Loucy (cell line): ENCODE results near the gene RGS16.

ENCODE experiments used
- H2AFZ ChIP-seq: fragments of 200-600 bp; sonication (generic); 2 replicates; pipeline ENCODE4 v1.6.0; 2016; ENCODE audit warnings: antibody characterized with exemption, mild to moderate bottlenecking, low read length, moderate library complexity
- H3F3A ChIP-seq: fragments of 200-600 bp; 2 replicates; pipeline ENCODE4 v1.6.0; 2016; ENCODE audit warnings: antibody characterized with exemption, low read depth, mild to moderate bottlenecking
- H3K27me3 ChIP-seq: fragments of 200-600 bp; sonication (generic); 2 replicates; pipeline ENCODE4 v1.6.1; 2014; ENCODE audit warnings: low read length, mild to moderate bottlenecking; ENCODE audit not compliant: insufficient read depth, poor library complexity, severe bottlenecking
- H3K36me3 ChIP-seq: fragments of 200-600 bp; sonication (generic); 2 replicates; pipeline ENCODE4 v1.6.1; 2016; ENCODE audit warnings: low read length; ENCODE audit not compliant: insufficient read depth
- H3K4me1 ChIP-seq: fragments of 200-600 bp; sonication (generic); 2 replicates; pipeline ENCODE4 v1.5.1; 2014; ENCODE audit warnings: low read length, mild to moderate bottlenecking; ENCODE audit not compliant: insufficient read depth, poor library complexity, severe bottlenecking
- H3K4me2 ChIP-seq: fragments of 200-600 bp; sonication (generic); 2 replicates; pipeline ENCODE4 v1.6.0; 2014; ENCODE audit warnings: antibody characterized with exemption, low read length, low read depth, mild to moderate bottlenecking; ENCODE audit not compliant: poor library complexity, severe bottlenecking
- H3K4me3 ChIP-seq: fragments of 200-600 bp; sonication (generic); 2 replicates; pipeline ENCODE4 v1.5.1; 2014; ENCODE audit warnings: low read length, mild to moderate bottlenecking, mixed read lengths; ENCODE audit not compliant: poor library complexity, severe bottlenecking
- H3K79me2 ChIP-seq: fragments of 200-600 bp; sonication (generic); 2 replicates; pipeline ENCODE4 v1.6.1; 2014; ENCODE audit warnings: low read length; ENCODE audit not compliant: insufficient read depth
- H3K9ac ChIP-seq: fragments of 200-600 bp; sonication (generic); 2 replicates; pipeline ENCODE4 v1.6.0; 2014; ENCODE audit warnings: mild to moderate bottlenecking, low read depth, low read length, moderate library complexity; ENCODE audit not compliant: poor library complexity, severe bottlenecking
- H3K9me2 ChIP-seq: fragments of 200-600 bp; sonication (generic); replicated peaks from 2 replicates; pipeline ENCODE4 v1.6.1; 2016; ENCODE audit warnings: low read depth, low read length, mixed read lengths
- H3K9me3 ChIP-seq: fragments of 200-600 bp; sonication (generic); 2 replicates; pipeline ENCODE4 v1.6.1; 2014; ENCODE audit warnings: mild to moderate bottlenecking, antibody characterized with exemption, low read length, low read depth; ENCODE audit not compliant: insufficient read depth
- H4K20me1 ChIP-seq: fragments of 200-600 bp; sonication (generic); 2 replicates; pipeline ENCODE4 v1.6.0; 2014; ENCODE audit warnings: antibody characterized with exemption, low read length, mild to moderate bottlenecking; ENCODE audit not compliant: insufficient read depth, poor library complexity, severe bottlenecking
- EZH2phosphoT487 ChIP-seq: fragments of 200-600 bp; IDR thresholded peaks from 2 replicates; pipeline ENCODE4 v1.6.1; 2018; ENCODE audit warnings: antibody characterized with exemption, mild to moderate bottlenecking, moderate library complexity, borderline replicate concordance
- TF ChIP-seq, protein P1 (sequence below): fragments of 200-600 bp; sonication (generic); conservative IDR thresholded peaks from 2 replicates; pipeline ENCODE4 v1.5.1; 2014; ENCODE audit warnings: mild to moderate bottlenecking, antibody characterized with exemption, low read length

The RGS16 gene

DNA sequence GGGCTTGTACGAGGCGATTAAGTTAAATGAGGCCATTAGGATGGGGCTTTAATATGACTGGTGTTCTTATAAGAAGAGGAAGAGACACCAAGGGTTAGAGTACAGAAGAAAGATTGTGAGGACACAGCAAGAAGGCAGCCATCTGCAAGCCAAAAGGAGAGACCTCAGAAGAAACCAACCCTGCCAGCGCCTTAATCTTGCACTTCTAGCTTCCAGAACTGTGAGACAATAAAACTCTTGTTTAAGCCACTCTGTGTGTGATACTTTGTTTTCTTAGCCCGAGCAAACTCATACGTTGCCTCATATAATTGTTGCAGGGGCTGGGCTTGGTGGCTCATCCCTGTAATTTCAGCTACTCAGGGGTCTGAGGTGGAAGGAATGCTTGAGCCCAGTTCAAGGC is 33.6 kb upstream of the RGS16 start:
- Histone ChIP-seq H3K79me2 (no peaks in the 10 kb centered on the region), H3F3A (no peaks in the 10 kb centered on the region), H3K9me2 (no peaks in the 10 kb centered on the region), H3K27me3 (no peaks in the 10 kb centered on the region), H4K20me1 (no peaks in the 10 kb centered on the region), H3K4me1 (no peaks in the 10 kb centered on the region), H2AFZ (no peak overlapping the region), H3K9me3 (no peaks in the 10 kb centered on the region), H3K4me2 (no peak overlapping the region), H3K9ac (no peak overlapping the region), H3K4me3 (no peak overlapping the region), H3K36me3 (no peaks in the 10 kb centered on the region)
- TF ChIP-seq, protein P1, sequence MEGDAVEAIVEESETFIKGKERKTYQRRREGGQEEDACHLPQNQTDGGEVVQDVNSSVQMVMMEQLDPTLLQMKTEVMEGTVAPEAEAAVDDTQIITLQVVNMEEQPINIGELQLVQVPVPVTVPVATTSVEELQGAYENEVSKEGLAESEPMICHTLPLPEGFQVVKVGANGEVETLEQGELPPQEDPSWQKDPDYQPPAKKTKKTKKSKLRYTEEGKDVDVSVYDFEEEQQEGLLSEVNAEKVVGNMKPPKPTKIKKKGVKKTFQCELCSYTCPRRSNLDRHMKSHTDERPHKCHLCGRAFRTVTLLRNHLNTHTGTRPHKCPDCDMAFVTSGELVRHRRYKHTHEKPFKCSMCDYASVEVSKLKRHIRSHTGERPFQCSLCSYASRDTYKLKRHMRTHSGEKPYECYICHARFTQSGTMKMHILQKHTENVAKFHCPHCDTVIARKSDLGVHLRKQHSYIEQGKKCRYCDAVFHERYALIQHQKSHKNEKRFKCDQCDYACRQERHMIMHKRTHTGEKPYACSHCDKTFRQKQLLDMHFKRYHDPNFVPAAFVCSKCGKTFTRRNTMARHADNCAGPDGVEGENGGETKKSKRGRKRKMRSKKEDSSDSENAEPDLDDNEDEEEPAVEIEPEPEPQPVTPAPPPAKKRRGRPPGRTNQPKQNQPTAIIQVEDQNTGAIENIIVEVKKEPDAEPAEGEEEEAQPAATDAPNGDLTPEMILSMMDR = no peak
- TF ChIP-seq EZH2phosphoT487 = no peak

GRCh38 chr1:182635871-182636270 is 31.7 kb upstream of the RGS16 start:
- Histone ChIP-seq H3K9me3 (no peaks in the 10 kb centered on the region), H2AFZ (no peak overlapping the region), H3K79me2 (no peaks in the 10 kb centered on the region), H4K20me1 (no peaks in the 10 kb centered on the region), H3K4me2 (no peak overlapping the region), H3K27me3 (no peaks in the 10 kb centered on the region), H3K9ac (no peak overlapping the region), H3K4me3 (no peak overlapping the region), H3K36me3 (no peaks in the 10 kb centered on the region), H3F3A (no peaks in the 10 kb centered on the region), H3K4me1 (peaks cover 4% of the 10 kb centered on the region), H3K9me2 (no peaks in the 10 kb centered on the region)
- TF ChIP-seq, protein P1 = no peak
- TF ChIP-seq EZH2phosphoT487 = no peak

DNA sequence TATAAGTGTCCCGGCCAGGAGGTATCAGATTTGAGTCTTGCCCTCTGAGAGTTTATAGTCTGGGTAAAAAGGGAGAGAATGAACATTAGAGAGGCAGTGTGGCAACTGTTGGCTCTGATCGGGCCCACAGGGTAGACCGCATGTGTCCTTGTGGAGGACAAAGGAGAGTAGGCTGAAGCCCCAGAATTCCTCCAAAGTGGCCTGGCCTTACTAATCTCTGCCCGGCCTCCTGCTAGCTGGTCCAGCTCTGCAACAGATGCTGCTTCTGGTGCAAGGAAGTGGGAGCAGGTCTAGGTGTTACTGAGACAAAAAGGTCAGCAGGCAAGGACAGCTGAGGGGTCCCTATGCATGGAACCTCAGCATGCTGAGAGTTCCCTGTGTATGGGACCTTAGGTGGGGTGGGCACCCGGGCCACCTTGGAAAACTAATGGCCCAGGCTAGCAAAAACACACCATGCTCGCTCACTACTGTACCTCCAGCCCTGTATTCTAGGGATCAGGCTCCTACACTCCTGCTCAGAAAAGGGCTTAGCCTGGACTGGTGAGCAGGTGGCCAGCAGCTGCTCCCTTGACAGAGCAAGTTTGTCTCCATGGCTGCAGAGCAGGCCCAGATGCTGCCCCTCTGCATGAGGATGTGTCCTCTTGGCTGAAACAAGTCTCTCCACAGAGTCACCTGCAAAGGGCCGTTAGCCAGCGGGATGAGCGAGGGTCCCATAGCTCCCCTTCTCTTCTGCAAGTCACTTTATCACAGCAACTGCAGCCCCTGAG is 30.3 kb upstream of the RGS16 start:
- no peaks in the 10 kb centered on the region for H3K9me2 ChIP-seq
- no peaks in the 10 kb centered on the region for H3K27me3 ChIP-seq
- H3K4me1 ChIP-seq = peaks cover 18% of the 10 kb centered on the region
- no peak overlapping the region for H3K4me2 ChIP-seq
- H3F3A ChIP-seq = no peaks in the 10 kb centered on the region
- TF ChIP-seq EZH2phosphoT487 = no peak
- TF ChIP-seq, protein P1 = no peak
- no peak overlapping the region for H2AFZ ChIP-seq
- H3K9ac ChIP-seq = no peak overlapping the region
- no peaks in the 10 kb centered on the region for H3K9me3 ChIP-seq
- H4K20me1 ChIP-seq = no peaks in the 10 kb centered on the region
- H3K36me3 ChIP-seq = no peaks in the 10 kb centered on the region
- H3K79me2 ChIP-seq = no peaks in the 10 kb centered on the region
- no peak overlapping the region for H3K4me3 ChIP-seq
